Measurements from ENCODE around the gene IL13.

- TF ChIP-seq POLR2A (IDR thresholded peaks at IDR 0.05) (no peak), CTCF (IDR thresholded peaks at IDR 0.05) (no peak)
Measured at GRCh38 chr5:132640613-132641012, 17.4 kb upstream of the IL13 start.
